ENCODE data around the gene GAMT. TPM values are rescaled to one million over a fixed set of nuclear protein-coding genes. Genes with fewer than 3 reads are reported as not detected.
A peak's percentile ranks its signal among the peaks of the same experiment; 100 is the strongest.

The GAMT gene
- total and polyA plus RNA-seq, 2 donors (not counting 1 experiment from before 2014, with no cell fraction given): 20.0 to 44.1 TPM

GRCh38 chr19:1447504-1447903, 46.2 kb upstream of the GAMT start:
- no peak overlapping the region for H3K27ac ChIP-seq (ENCODE audit: insufficient read depth, low read length)
- no peak for DNase-seq (ENCODE audit: low read depth in 2 of 2)
- no peak overlapping the region for H3K4me2 ChIP-seq (ENCODE audit: extremely low read depth, insufficient read depth, low read length)
- no peak for TF ChIP-seq CTCF (conservative IDR thresholded peaks at IDR 0.05 in 1 of 2, IDR thresholded peaks at IDR 0.05 in 1 of 2; ENCODE audit: low read depth in 1 of 2, low read length in 2 of 2)
- no peak for TF ChIP-seq EZH2 (IDR thresholded peaks at IDR 0.05; ENCODE audit: low read length, missing control alignments)
- H3K4me3 ChIP-seq (replicated peaks in 1 of 4; ENCODE audit: control extremely low read depth in 1 of 4, insufficient read depth in 1 of 4, low read depth in 3 of 4, low read length in 4 of 4): no peak overlapping the region
- H3K79me2 ChIP-seq (ENCODE audit: control insufficient read depth, insufficient read depth, low read length): no peaks in the 10 kb centered on the region
- H3K36me3 ChIP-seq (ENCODE audit: control insufficient read depth, insufficient read depth, low read length): peaks cover 2% of the 10 kb centered on the region
- H2AFZ ChIP-seq (ENCODE audit: low read length): no peak overlapping the region
- H3K4me1 ChIP-seq (ENCODE audit: control insufficient read depth, extremely low read depth, insufficient read depth, low read length): peaks cover 3% of the 10 kb centered on the region
- no peaks in the 10 kb centered on the region for H3K9me3 ChIP-seq (ENCODE audit: control insufficient read depth, insufficient read depth, low read depth, low read length)
- H3K9ac ChIP-seq (ENCODE audit: insufficient read depth, low read length): no peak overlapping the region
- no peaks in the 10 kb centered on the region for H4K20me1 ChIP-seq (ENCODE audit: control insufficient read depth, extremely low read depth, insufficient read depth, low read length)
- peaks cover 52% of the 10 kb centered on the region for H3K27me3 ChIP-seq (ENCODE audit: control insufficient read depth, insufficient read depth, low read length)

GRCh38 chr19:1446713-1447481, 45.6 kb upstream of the GAMT start:
- H3K9me3 ChIP-seq (ENCODE audit: control insufficient read depth, insufficient read depth, low read depth, low read length): no peaks in the 10 kb centered on the region
- H3K4me1 ChIP-seq (ENCODE audit: control insufficient read depth, extremely low read depth, insufficient read depth, low read length): peaks cover 3% of the 10 kb centered on the region
- H3K9ac ChIP-seq (ENCODE audit: insufficient read depth, low read length): no peak overlapping the region
- peaks cover 46% of the 10 kb centered on the region for H3K27me3 ChIP-seq (ENCODE audit: control insufficient read depth, insufficient read depth, low read length)
- H4K20me1 ChIP-seq (ENCODE audit: control insufficient read depth, extremely low read depth, insufficient read depth, low read length): no peaks in the 10 kb centered on the region
- no peak for DNase-seq (ENCODE audit: low read depth in 2 of 2)
- H3K4me3 ChIP-seq (replicated peaks in 1 of 4; ENCODE audit: control extremely low read depth in 1 of 4, insufficient read depth in 1 of 4, low read depth in 3 of 4, low read length in 4 of 4): peak overlapping the region in 1 of 4 experiments; percentile 50
- peaks cover 6% of the 10 kb centered on the region for H3K36me3 ChIP-seq (ENCODE audit: control insufficient read depth, insufficient read depth, low read length)
- H3K4me2 ChIP-seq (ENCODE audit: extremely low read depth, insufficient read depth, low read length): no peak overlapping the region
- peak; percentile 97 for TF ChIP-seq EZH2 (IDR thresholded peaks at IDR 0.05; ENCODE audit: low read length, missing control alignments)
- TF ChIP-seq CTCF (conservative IDR thresholded peaks at IDR 0.05 in 1 of 2, IDR thresholded peaks at IDR 0.05 in 1 of 2; ENCODE audit: low read depth in 1 of 2, low read length in 2 of 2): no peak
- H3K79me2 ChIP-seq (ENCODE audit: control insufficient read depth, insufficient read depth, low read length): peaks cover 2% of the 10 kb centered on the region
- H2AFZ ChIP-seq (ENCODE audit: low read length): no peak overlapping the region
- H3K27ac ChIP-seq (ENCODE audit: insufficient read depth, low read length): no peak overlapping the region

- no peak overlapping the region for H2AFZ ChIP-seq (ENCODE audit: low read length)
- peaks cover 39% of the 10 kb centered on the region for H3K27me3 ChIP-seq (ENCODE audit: control insufficient read depth, insufficient read depth, low read length)
- TF ChIP-seq EZH2 (IDR thresholded peaks at IDR 0.05; ENCODE audit: low read length, missing control alignments): no peak
- TF ChIP-seq CTCF (conservative IDR thresholded peaks at IDR 0.05 in 1 of 2, IDR thresholded peaks at IDR 0.05 in 1 of 2; ENCODE audit: low read depth in 1 of 2, low read length in 2 of 2): no peak
- H3K9ac ChIP-seq (ENCODE audit: insufficient read depth, low read length): no peak overlapping the region
- H3K79me2 ChIP-seq (ENCODE audit: control insufficient read depth, insufficient read depth, low read length): peaks cover 4% of the 10 kb centered on the region
- no peaks in the 10 kb centered on the region for H4K20me1 ChIP-seq (ENCODE audit: control insufficient read depth, extremely low read depth, insufficient read depth, low read length)
- H3K36me3 ChIP-seq (ENCODE audit: control insufficient read depth, insufficient read depth, low read length): peaks cover 14% of the 10 kb centered on the region
- no peak overlapping the region for H3K27ac ChIP-seq (ENCODE audit: insufficient read depth, low read length)
- H3K4me1 ChIP-seq (ENCODE audit: control insufficient read depth, extremely low read depth, insufficient read depth, low read length): peaks cover 3% of the 10 kb centered on the region
- no peak overlapping the region for H3K4me2 ChIP-seq (ENCODE audit: extremely low read depth, insufficient read depth, low read length)
- H3K4me3 ChIP-seq (replicated peaks in 1 of 4; ENCODE audit: control extremely low read depth in 1 of 4, insufficient read depth in 1 of 4, low read depth in 3 of 4, low read length in 4 of 4): peak overlapping the region in 1 of 4 experiments; percentile 50
- no peak for DNase-seq (ENCODE audit: low read depth in 2 of 2)
- no peaks in the 10 kb centered on the region for H3K9me3 ChIP-seq (ENCODE audit: control insufficient read depth, insufficient read depth, low read depth, low read length)
These were observed 44.8 kb upstream of the GAMT start for GRCh38 chr19:1445932-1446712.
